ENCODE results near the gene PASK.

The PASK gene

GRCh38 chr2:241168366-241168765, 19.1 kb upstream of the PASK start:
- Histone ChIP-seq H3K36me3 (ENCODE audit: insufficient read depth, low read length) (peaks cover 75% of the 10 kb centered on the region), H3K27me3 (ENCODE audit: insufficient read depth, low read length) (no peaks in the 10 kb centered on the region), H3K4me3 (ENCODE audit: low read length) (no peak overlapping the region), H3K4me1 (ENCODE audit: insufficient read depth, low read length) (no peaks in the 10 kb centered on the region), H2AFZ (ENCODE audit: low read depth, low read length) (no peak overlapping the region), H3K9me3 (ENCODE audit: low read length) (peaks cover 17% of the 10 kb centered on the region)

GRCh38 chr2:241163601-241164118, 14.4 kb upstream of the PASK start:
- no peaks in the 10 kb centered on the region for H3K27me3 ChIP-seq (ENCODE audit: insufficient read depth, low read length)
- peaks cover 73% of the 10 kb centered on the region for H3K36me3 ChIP-seq (ENCODE audit: insufficient read depth, low read length)
- no peaks in the 10 kb centered on the region for H3K4me1 ChIP-seq (ENCODE audit: insufficient read depth, low read length)
- H3K4me3 ChIP-seq (ENCODE audit: low read length): no peak overlapping the region
- no peaks in the 10 kb centered on the region for H3K9me3 ChIP-seq (ENCODE audit: low read length)
- H2AFZ ChIP-seq (ENCODE audit: low read depth, low read length): no peak overlapping the region

- no peak overlapping the region for H2AFZ ChIP-seq (ENCODE audit: low read depth, low read length)
- no peaks in the 10 kb centered on the region for H3K9me3 ChIP-seq (ENCODE audit: low read length)
- H3K4me1 ChIP-seq (ENCODE audit: insufficient read depth, low read length): no peaks in the 10 kb centered on the region
- H3K4me3 ChIP-seq (ENCODE audit: low read length): no peak overlapping the region
- H3K36me3 ChIP-seq (ENCODE audit: insufficient read depth, low read length): peaks cover 67% of the 10 kb centered on the region
- H3K27me3 ChIP-seq (ENCODE audit: insufficient read depth, low read length): no peaks in the 10 kb centered on the region
Observed at GRCh38 chr2:241161646-241162281, 12.5 kb upstream of the PASK start.

DNA sequence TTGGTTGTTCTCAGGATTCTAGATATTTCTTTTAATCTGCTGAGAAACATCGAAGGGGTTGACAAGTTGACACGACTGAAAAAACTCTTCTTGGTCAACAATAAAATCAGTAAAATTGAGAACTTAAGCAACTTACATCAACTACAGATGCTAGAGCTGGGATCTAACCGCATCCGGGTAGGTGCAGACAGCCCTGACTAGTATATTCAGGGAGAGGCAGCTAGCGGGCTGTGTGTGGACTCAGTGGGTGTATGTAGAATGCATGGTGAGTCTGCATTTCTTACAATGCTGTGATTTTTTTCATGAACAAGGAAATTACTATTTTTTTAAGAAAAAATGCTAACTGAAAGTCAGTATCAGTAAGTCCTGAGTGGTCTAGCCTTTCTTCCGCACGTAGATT, 11.0 kb upstream of the PASK start:
- Histone ChIP-seq H3K4me1 (ENCODE audit: insufficient read depth, low read length) (no peaks in the 10 kb centered on the region), H3K36me3 (ENCODE audit: insufficient read depth, low read length) (peaks cover 57% of the 10 kb centered on the region), H2AFZ (ENCODE audit: low read depth, low read length) (no peak overlapping the region), H3K9me3 (ENCODE audit: low read length) (no peaks in the 10 kb centered on the region), H3K27me3 (ENCODE audit: insufficient read depth, low read length) (no peaks in the 10 kb centered on the region), H3K4me3 (ENCODE audit: low read length) (no peak overlapping the region)

DNA sequence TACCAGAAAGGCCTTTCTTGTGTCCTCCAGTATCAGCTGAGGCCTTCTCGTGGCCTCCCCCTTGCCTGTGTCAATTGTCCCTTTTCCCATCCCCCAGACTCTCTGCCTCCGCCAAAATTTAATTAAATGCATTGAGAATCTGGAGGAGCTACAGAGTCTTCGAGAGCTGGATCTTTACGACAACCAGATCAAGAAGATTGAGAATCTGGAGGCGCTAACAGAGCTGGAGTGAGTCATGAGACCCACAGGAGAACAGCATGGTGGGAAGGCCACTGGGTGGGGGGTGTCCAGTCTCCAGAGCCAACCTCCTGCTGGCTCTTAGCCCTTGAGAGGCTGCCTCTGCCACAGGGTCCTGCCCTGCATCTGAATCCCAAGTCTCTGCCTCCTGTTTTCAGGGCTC, 9.8 kb upstream of the PASK start:
- no peaks in the 10 kb centered on the region for H3K27me3 ChIP-seq (ENCODE audit: insufficient read depth, low read length)
- H2AFZ ChIP-seq (ENCODE audit: low read depth, low read length): no peak overlapping the region
- H3K4me3 ChIP-seq (ENCODE audit: low read length): no peak overlapping the region
- H3K9me3 ChIP-seq (ENCODE audit: low read length): no peaks in the 10 kb centered on the region
- H3K36me3 ChIP-seq (ENCODE audit: insufficient read depth, low read length): peaks cover 50% of the 10 kb centered on the region
- no peaks in the 10 kb centered on the region for H3K4me1 ChIP-seq (ENCODE audit: insufficient read depth, low read length)

GRCh38 chr2:241158546-241158900, 9.3 kb upstream of the PASK start:
- Histone ChIP-seq H3K9me3 (ENCODE audit: low read length) (no peaks in the 10 kb centered on the region), H2AFZ (ENCODE audit: low read depth, low read length) (no peak overlapping the region), H3K4me3 (ENCODE audit: low read length) (no peak overlapping the region), H3K36me3 (ENCODE audit: insufficient read depth, low read length) (peaks cover 45% of the 10 kb centered on the region), H3K4me1 (ENCODE audit: insufficient read depth, low read length) (no peaks in the 10 kb centered on the region), H3K27me3 (ENCODE audit: insufficient read depth, low read length) (no peaks in the 10 kb centered on the region)

DNA sequence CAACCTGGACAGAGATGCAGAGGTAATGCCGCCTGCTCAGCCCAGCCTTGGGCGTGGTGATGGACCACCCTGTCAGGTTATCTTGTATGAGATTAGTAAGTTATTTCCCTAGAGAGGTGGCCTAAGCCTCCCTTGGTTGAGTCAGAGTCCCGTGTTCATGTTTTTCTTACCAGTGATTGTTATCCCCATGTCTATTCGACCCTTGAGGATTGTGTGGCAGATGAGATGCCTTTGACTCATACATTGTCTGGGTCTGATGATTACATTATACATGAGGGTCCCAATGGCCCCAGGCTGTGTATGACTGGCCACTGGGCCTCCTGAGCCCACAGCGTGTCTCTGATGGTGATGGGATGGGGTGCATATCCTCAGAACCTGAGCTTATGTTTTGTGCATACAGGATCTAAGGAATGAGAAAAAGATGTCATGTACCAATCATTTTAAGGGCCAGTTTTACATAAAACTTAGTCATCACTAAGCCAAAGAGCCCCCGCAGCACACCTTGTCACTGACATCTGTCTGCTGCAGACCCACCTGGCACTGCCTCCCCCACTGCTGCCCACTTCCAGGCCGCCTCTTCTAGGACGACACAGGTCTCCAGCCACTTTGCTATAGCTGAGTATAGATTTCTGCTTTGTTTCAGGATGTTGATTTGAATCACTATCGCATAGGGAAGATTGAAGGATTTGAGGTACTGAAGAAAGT, 8.7 kb upstream of the PASK start:
- Histone ChIP-seq H2AFZ (ENCODE audit: low read depth, low read length) (no peak overlapping the region), H3K27me3 (ENCODE audit: insufficient read depth, low read length) (no peaks in the 10 kb centered on the region), H3K36me3 (ENCODE audit: insufficient read depth, low read length) (peaks cover 44% of the 10 kb centered on the region), H3K4me1 (ENCODE audit: insufficient read depth, low read length) (no peaks in the 10 kb centered on the region), H3K9me3 (ENCODE audit: low read length) (no peaks in the 10 kb centered on the region), H3K4me3 (ENCODE audit: low read length) (no peak overlapping the region)

DNA sequence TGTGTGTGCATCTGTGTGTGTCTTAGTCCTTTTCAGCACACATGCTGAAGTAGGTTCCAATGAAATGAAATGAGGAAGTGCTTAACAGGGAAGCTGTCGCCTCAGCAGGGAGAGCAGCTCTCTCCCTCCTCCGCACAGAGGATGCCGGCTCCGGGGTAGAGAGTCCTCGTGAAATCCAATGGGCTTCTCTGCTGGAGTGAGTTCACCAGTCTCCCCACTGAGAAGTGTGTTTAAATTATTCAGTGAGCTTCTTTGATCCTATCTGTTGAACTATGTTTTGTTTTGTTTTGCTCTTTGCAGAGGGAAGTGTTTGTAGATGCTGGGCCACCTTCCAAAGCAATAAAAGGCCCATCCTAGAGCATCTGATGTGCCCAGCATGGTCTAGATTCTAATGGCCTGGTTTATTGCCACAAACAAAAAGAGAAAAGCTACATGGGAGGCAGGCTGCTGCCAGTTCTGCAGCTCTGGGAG, 7.7 kb upstream of the PASK start:
- H2AFZ ChIP-seq (ENCODE audit: low read depth, low read length): no peak overlapping the region
- H3K9me3 ChIP-seq (ENCODE audit: low read length): no peaks in the 10 kb centered on the region
- peaks cover 38% of the 10 kb centered on the region for H3K36me3 ChIP-seq (ENCODE audit: insufficient read depth, low read length)
- no peaks in the 10 kb centered on the region for H3K4me1 ChIP-seq (ENCODE audit: insufficient read depth, low read length)
- H3K27me3 ChIP-seq (ENCODE audit: insufficient read depth, low read length): no peaks in the 10 kb centered on the region
- no peak overlapping the region for H3K4me3 ChIP-seq (ENCODE audit: low read length)

DNA sequence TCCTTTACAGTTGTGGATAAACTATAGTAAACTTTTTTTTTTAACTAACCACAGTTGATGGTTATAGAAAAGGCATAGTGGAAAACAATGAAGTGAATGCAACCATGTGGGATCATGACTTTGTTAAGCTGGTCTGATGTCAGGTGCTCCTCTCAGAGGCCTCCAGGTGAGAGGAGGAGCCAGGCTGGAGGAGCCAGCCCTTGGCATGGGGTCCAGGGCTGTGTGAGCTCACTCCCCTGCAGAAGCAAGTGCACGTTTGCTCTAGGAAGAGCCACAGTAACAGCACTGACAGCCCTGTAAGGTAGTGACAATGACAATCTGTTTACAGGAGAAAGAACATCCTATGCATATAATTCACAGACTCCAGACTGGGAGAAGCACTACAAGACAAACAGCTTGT, 6.7 kb upstream of the PASK start:
- peaks cover 4% of the 10 kb centered on the region for H3K4me1 ChIP-seq (ENCODE audit: insufficient read depth, low read length)
- H3K4me3 ChIP-seq (ENCODE audit: low read length): no peak overlapping the region
- H3K27me3 ChIP-seq (ENCODE audit: insufficient read depth, low read length): no peaks in the 10 kb centered on the region
- H3K9me3 ChIP-seq (ENCODE audit: low read length): no peaks in the 10 kb centered on the region
- H3K36me3 ChIP-seq (ENCODE audit: insufficient read depth, low read length): peaks cover 32% of the 10 kb centered on the region
- no peak overlapping the region for H2AFZ ChIP-seq (ENCODE audit: low read depth, low read length)

- H3K27me3 ChIP-seq (ENCODE audit: insufficient read depth, low read length): no peaks in the 10 kb centered on the region
- H3K4me3 ChIP-seq (ENCODE audit: low read length): no peak overlapping the region
- peaks cover 7% of the 10 kb centered on the region for H3K4me1 ChIP-seq (ENCODE audit: insufficient read depth, low read length)
- H3K36me3 ChIP-seq (ENCODE audit: insufficient read depth, low read length): peaks cover 25% of the 10 kb centered on the region
- H3K9me3 ChIP-seq (ENCODE audit: low read length): no peaks in the 10 kb centered on the region
- no peak overlapping the region for H2AFZ ChIP-seq (ENCODE audit: low read depth, low read length)
Observed at GRCh38 chr2:241154915-241155314, 5.6 kb upstream of the PASK start.

DNA sequence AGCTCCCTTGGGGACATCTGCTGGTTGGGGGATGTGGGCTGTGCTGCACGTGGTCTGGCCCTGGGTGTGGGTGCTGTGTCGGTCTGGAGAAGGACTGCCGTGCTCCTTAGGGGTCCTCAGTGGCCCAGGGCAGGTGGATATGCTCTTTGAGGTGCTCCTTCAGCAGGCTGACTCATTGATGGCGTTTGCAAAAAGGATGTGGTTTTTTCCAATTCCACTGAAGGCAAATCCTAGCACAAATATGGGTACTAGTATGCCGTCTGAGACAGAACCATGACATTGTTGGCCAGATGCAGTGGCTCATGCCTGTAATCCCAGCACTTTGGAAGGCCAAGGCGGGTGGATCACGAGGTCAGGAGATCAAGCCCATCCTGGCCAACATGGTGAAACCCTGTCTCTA, 4.3 kb upstream of the PASK start:
- Histone ChIP-seq H3K9me3 (ENCODE audit: low read length) (no peaks in the 10 kb centered on the region), H3K4me1 (ENCODE audit: insufficient read depth, low read length) (peaks cover 7% of the 10 kb centered on the region), H2AFZ (ENCODE audit: low read depth, low read length) (no peak overlapping the region), H3K4me3 (ENCODE audit: low read length) (no peak overlapping the region), H3K36me3 (ENCODE audit: insufficient read depth, low read length) (peaks cover 14% of the 10 kb centered on the region), H3K27me3 (ENCODE audit: insufficient read depth, low read length) (no peaks in the 10 kb centered on the region)

- Histone ChIP-seq H3K9me3 (ENCODE audit: low read length) (no peaks in the 10 kb centered on the region), H3K36me3 (ENCODE audit: insufficient read depth, low read length) (peaks cover 4% of the 10 kb centered on the region), H3K27me3 (ENCODE audit: insufficient read depth, low read length) (no peaks in the 10 kb centered on the region), H2AFZ (ENCODE audit: low read depth, low read length) (no peak overlapping the region), H3K4me1 (ENCODE audit: insufficient read depth, low read length) (peaks cover 14% of the 10 kb centered on the region), H3K4me3 (ENCODE audit: low read length) (no peak overlapping the region)
Observed at GRCh38 chr2:241151934-241152660, 2.8 kb upstream of the PASK start.
